DMS153 treated with DMSO at 0.1 percent for 48 hours (cell line): ENCODE data around the gene MAD1L1.

ENCODE experiments used
- DNase-seq: peaks from one replicate; lab custom pipeline; 2025; ENCODE audit not compliant: unreplicated experiment; lab: John Stamatoyannopoulos, UW

Gene MAD1L1

DNA sequence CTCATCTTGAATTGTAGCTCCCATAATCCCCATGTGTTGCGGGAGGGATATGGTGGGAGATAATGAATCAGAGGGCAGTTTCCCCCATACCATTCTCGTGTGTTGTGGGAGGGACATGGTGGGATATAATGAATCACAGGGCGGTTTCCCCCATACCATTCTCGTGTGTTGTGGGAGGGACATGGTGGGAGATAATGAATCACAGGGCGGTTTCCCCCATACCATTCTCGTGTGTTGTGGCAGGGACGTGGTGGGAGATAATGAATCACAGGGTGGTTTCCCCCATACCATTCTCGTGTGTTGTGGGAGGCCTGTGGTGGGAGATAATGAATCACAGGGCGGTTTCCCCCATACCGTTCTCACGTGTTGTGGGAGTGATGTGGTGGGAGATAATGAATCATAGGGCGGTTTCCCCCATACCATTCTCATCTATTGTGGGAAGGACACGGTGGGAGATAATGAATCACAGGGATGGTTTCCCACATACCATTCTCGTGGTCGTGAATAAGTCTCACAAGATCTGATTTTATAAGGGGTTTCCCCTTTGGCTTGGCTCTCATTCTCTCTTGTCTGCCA is 271.0 kb downstream of the MAD1L1 start:
- no peak for DNase-seq

DNA sequence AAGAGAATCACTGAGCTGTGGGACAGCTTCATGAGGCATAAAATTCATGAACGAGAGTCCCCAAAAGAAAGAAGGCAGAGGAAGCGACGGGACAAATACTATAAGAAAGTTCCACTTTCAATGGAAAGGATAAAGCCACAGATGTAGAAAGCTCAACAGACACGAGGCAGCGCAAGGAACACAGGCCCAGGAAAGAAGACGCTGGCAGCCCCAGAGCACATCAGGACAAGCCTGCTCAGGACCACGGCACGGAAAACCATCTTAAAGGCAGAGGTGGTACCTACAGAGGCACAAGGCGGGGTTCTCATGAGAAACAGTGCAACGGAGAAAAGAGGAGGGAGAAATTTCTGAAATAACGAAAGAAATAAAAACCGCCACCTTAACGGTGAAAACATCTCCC is 273.4 kb downstream of the MAD1L1 start:
- DNase-seq, result no peak

DNA sequence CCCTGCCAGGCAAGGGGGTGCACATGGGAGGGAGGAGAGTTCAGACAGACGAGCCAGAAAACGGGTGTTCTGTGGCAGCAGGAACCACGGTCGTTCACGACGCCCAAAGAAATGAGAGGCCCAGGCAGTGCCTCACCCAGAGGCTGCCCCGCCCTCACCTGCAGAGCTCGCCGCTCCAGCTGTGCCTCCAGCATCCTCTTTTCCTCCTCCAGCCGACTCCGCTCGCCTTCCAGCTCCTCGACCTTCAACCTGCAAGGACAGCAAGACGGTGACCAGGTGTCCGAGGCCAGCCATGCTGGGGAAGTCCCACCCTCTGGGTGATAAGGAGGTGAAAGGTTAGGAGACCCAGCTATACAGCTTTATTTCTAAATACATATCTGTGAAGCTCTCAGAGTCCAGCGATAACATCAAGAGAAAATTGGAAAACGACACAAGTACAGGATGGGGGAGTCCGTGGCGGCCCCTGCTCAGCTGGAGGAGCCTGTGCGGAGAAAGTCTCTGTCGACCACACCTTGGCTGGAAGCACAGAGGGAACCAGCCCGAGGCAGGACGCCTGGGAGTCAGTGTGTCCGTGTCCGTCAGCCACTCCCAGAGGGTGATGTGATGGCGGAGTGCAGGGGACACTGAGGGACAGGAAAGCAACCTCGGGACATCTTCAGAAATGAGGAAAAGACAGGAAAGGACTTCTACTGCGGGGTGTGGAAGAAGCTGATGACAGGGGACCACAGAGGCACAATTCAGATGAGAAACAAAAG is 275.1 kb downstream of the MAD1L1 start:
- DNase-seq, result no peak

DNA sequence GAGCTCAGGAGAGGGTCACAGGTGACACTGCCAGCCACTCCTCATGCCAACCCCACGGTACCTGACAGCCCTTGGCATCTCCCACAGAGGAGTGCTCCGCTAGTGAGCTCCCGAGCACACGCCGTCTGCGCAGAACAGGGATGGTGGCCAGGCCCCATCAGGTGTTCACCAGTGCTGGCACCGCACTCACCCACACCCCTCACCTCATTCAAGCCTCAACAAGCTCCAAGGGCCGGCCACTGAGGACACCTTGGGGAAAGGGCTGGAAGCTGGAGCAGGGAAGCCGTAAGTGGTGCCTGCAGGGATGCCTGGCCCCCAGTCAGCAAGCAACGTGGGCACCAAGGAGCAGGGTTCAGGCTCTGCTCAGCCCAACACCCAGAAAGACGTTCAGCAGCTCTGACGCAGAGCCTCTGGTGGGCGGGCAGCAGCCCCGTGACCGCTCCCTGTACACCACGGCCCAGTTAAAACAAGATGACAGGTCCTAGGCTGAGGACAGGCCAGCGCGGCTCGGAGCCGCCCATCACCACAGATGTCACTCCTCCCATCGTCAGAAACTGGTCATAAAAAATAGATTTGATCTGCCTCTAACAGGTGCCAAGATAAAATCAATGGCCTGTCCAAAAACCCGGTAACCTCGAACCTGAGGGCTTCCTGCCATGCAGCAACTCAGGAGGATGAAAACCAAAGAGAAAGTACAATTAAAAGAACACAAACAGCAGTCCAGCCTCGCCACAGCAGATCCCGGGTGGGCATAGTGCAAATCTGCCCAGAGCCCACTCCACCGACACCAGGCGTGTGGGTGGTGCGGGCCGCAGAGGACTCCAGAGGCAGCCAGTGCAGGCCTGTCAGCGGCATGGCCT is 275.9 kb downstream of the MAD1L1 start:
- DNase-seq, result no peak

DNA sequence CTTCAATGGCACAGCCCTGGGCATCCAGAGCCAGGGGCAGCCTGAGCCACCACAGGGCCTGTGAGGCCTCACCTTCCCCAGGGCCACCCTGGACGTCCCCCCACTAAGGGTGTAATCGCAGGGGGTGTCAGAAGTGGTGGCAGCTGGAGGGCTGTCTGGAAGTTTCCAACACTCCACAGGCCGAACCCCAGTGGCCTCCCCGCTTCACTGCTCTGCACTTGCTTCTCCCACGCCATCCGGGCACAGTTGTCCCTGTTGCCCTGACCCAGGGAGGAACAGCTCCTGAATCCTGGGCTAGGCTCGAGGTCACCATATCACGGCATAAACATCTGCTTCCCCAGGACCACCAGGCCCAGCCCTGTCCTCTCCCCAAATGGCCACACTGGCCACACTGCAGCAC is 276.6 kb downstream of the MAD1L1 start:
- no peak for DNase-seq

DNA sequence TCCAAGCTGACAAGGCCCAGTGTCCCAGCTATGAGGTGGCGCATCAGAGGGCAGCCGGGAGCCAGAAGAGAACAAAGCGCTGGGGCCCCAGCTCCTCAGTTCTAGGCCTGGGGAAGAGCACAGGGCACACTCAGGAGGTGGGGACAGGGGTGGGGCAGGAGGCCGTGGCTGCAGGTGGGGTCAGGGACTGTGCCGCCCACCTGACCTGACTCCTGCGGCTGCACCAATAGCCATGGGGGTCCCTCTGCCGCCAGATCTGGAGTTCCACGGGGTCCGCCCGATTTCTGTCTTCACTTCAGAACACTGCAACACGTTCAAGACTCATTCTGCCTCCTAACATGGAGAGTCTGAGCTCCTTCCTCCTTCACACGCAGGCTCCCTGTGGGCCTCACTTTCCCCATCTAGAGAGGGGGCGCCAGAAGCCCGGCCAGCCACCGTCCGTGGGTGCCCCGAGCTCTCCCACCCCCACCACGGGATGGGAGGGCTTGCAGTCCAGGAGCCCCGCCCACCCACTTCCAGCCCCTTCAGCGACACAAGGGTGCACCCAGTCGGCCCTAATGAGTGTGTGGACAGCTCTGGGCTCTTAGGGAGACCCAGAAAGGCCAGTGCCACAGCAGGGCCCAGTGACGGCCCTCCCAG is 278.3 kb downstream of the MAD1L1 start:
- no peak for DNase-seq

DNA sequence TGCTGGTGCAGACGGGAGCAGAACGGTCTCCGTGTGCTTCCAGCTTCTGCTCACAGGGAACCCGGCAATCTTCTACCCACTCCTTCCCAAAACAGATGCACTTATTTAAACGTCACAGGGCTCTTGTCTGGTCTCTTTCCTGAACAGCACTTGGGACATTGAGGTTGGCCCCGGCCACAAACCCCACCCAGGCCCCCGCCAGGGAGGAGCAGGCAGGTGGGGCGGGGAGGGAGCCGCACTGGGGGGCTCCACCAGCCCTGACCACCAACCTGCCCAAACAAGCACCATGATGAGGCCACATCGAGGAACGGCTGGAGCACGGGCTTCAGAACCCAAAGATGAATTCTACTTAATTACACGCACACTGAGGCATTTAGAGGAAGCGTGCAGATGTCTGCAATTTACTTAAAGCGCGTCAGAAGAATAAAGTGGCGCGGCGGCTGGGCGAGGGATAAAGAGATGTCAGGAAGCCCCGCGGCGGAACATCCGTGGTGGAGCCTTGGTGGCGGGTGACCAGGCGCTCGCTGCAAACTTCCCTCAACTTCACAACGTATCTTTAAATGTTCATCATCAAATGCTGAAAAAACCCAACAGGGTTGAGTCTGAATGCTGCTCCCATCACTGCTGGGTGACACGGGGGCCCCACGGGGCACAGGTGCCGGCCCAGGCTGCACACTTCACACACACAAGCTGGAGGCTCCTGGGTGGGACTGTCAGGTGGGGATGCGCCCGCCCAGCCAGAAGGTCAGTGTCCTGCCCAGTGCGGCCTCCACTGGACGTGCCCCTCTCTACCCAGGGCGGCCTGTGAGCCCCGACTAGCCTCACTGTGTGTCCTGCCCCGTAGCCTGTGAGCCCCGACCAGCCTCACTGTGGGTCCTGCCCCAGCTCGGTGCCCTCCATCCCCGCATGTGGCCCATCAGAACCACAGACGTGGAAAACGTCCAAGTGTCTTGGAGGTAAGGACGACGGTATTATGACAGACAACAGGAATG is 279.2 kb downstream of the MAD1L1 start:
- DNase-seq, result no peak

DNA sequence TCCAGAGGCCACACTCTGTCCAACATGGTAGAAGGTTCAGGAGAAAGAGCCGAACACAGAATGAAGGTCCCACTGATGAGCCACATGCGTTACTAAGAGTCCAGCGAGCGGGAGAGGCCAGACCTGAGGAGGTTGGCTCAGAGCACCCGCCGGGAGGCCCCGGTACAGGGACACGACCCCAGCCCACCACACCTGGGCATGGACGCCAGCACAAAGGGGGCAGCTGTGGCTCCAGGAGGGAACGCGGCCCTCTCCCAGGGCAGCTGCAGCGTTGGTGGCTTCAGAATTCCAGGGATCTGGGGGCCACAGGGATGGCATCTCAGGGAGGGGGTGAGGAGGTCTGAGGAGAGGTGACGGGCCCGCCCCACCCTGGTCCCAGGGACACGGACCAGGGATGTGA is 280.0 kb downstream of the MAD1L1 start:
- no peak for DNase-seq

DNA sequence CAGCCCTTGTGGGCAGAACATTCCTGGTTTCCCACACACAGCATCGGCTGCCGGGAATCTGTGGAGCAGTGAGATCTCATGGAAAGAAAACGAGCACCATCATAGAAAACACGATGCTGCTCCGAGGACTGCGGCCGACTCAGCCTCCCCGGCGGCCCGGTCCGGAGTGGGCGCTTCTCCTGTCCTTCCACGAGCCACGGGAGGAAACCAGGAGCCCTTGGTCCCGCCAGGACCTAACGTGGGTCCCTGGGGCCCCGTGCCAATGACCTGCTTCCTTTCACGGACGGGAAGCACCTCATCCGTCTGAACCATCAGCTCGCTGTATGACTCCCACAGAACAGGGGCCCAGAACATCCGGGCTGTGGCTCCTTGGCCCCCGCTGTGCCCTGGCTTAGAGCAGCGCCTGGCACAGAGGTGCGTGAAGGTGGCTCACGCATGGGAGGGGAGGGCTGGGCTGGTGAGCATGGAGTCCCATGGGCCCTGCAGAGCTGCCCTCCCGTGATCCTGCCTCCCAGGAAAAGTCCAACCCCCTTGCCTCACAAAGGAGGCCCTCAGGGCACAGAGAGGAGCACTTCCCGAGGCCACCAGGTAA is 280.5 kb downstream of the MAD1L1 start:
- DNase-seq, result no peak

DNA sequence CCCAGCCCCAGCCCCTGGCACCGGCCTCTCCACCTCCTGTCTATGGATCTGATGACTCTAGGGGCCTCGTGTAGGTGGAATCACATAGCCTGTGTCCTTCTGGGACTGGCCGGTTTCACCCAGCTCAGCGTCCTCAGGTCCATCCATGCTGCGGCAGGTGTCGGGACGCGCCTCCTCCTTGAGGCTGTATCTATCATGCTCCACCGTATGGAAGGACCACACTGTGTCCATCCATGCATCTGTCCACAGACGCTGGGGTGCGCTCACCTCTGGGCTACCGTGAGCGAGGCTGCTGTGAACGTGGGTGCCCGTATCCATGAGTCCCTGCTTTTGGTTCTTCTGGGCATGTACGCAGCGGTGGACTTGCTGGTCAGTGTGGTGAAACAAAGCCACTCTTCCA is 281.1 kb downstream of the MAD1L1 start:
- no peak for DNase-seq

DNA sequence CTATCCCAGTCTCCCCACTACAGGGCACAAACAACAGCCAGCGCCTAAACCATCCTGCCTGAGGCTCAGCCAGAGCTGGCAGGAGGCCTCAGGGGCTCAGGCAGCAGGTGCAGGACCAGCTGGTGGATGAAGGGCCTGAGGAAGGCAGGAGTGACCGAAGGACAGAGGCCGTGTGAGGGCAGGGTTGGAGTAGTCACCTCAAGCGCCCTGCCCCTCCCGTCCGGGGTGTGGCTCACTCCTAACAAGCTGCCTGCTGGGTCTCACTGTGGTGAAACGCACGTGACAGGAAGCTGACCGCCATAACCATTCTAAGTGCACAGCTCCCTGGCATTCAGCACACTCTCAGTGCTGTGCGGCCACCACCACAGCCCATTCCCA is 281.6 kb downstream of the MAD1L1 start:
- peak; percentile 54 for DNase-seq

DNA sequence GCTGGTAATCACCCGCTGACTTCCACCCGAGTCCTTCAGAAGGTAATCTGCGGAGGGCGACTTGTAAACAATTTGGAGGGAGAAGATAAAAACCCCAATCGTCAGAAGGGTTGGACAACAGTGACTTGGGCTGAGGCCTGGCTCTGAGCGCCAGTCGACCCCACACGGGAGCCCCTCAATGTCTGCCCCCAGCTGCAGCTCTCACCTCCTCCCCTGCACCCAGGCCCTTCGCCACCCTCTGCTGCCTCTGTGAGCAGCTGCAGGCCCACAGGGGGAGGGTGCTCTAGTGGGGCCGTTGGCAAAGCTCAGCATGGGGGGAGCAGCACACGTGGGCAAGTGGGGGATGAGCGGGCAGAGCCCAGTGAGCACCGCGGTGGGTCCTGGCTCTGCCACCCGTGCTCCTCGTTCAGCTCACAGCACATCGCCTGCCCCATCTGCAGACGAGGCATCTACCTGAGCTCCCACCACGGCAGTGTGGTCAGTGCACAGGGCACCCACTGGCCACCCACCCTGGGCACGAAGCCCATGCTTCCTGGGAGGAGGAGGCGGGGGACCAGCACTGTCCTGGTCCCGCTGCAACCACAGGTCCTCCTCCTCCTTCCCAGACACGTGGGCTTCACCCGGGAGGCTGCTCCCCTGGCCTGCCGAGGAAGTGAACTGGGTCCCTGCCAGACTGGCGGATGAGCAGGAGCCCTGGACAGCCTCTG is 282.1 kb downstream of the MAD1L1 start:
- no peak for DNase-seq

DNA sequence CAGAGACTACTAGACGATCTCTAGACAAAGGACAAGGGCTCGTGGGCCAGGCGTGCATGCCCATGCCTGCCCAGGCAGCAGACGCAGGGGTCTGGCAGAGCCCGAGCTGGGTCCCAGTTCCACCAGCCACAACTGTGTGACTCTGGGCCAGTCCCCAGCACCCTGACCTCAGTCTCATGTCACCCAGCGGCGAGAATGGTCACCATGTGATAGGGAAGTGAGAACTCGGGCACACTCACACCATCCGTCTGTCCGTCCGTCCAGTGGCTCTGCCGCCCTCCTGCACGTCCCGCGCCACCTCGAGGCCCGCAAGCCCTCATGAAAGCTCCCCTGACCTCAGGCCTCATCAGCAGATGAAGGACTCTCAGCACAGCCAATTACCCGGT is 282.7 kb downstream of the MAD1L1 start:
- no peak for DNase-seq

DNA sequence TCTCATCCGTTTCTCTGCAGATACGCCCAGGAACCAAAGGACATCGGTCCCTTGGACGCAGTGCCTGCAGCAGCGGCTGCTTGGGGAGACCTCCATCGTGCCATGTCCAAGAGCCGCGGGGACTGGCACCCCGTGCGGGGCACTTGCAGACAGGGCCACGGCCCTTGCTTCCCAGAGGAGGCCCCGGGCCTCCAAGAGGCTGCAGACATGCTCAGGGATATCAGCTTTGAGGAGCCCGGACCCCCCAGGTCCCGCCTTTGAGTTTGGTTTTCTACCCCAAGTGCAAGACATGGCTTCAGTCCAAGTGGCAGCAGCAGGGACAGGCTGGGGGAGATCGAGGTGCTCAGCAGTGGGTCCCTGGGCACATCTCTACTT is 283.1 kb downstream of the MAD1L1 start:
- no peak for DNase-seq

DNA sequence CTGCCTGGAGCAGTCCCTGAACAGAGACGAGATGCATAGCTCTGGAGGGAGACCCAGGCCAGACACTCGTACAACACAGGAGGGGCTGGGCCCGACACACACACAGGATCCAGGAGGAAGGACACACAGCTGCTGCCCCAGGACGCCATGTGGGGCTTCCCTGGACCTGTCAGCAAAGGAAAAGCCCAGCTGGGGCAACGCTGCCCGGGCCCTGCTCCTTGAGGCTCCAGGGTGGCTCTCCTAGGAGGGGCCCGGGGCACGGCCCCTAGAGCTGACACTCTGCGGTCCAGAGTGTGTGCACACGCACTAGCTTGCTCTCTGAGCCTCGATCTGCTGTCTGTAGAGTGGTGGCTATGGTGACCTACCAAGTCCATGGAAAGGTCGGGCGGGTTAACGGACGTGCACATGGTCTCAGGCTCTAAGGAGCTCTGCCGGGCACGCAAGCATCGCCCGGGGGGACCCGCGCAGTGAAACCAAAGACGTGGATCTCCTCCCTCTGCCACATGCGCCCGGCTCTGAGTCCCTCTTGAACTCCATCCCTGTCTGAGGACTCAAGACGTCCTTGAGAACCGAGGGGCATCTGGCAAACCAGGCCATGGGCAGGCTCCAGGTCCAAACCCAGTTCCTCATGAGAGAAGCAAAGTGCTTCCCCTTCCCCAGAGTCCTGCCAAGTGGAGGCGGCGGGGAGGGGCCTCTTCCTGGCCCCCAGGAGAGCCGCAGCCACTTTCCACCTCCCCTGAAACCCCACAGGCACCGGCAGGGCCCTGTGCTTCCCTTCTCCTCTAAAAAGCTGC is 283.7 kb downstream of the MAD1L1 start:
- DNase-seq, result no peak

DNA sequence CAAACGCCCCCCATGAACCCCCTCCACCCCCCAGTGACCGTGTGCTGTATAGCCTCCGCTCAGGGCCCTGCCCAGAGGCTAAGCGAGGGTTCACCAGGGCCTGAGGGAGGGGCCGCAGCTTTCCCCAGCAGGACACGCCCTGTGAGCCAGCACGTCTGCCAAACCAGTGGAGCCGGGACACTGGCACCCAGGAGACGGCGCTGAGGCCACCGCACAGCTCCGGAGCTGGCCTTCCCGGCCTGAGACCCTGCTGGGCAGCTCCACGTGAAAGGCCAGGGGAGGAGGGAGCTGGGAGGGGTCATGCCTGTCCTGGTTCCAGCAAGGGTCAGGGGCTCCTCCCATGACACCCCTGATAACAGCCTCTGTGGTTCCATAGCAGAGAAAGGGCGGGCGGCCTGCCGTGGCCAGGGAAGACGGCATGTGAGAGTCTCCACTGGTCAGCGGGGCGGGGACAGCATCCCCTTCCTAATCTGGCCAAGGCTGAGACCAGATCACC is 284.4 kb downstream of the MAD1L1 start:
- no peak for DNase-seq

DNA sequence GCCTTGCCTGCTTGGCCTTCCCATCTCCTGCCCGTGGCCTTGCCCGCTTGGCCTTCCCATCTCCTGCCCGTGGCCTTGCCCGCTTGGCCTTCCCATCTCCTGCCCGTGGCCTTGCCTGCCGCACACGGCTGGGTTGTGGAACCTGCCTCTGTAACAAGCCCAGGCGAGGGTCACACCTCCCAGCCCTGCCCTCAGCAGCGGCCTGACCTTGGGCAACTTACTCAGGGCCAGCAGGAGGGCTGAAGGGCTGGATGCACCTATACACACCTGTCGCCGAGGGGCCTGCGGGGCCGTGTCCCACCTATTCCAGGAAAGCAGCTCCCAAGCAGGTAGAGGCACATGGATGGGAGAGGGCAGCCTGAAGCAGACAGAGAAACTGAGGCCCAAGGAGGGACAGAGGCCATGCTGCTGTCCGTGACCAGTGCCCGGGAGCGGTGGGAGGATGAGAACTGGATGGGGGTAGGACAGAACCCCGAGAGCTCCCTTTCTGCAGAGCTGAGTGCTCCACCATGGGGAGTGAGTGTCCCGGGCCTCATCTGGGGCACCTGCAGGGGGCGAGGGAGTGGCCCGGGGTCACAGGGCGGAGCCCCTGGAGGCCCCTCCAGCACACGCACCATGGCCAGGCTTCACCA is 285.0 kb downstream of the MAD1L1 start:
- no peak for DNase-seq
